ENCODE measurements around the gene MSH5. TPM values are rescaled to one million over a fixed set of nuclear protein-coding genes. Genes with fewer than 3 reads are reported as not detected.

Gene MSH5
- total RNA-seq, 6 donors from 2014 or later: 7.3 to 52.4 (median 13.1) TPM

DNA sequence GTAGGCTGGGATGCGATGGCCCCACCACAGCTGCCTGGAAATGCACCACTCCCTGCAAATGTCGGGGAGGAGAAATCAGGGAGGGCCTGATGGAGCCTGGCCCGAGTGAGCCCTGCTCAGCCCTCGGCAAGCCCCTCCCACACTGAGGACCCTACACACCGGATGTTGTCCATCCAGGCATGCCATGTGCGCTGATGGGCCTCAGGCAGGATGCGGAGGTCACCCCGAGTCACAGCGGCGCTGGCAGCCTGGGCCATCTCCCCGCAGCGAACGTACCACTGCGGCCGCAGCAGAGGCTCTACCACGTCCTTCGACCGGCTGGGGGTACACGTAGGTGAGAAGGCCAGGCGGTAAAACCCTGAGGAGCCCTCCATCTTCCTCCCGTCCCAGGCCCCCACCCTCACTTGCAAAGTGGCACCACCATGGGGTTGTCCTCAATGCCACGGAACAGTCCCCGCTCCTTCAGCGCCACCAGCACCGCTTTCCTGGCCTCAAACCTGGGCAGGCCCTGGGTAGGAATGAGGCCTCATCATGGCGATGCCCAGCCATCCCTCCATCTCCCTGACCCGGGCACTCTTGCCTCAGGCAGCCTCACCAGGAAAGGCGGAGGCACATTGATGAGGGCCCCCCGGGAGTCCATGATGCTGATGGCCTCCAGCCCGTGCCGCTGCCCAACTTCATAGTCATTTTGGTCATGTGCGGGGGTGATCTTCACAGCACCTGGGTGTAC lies 42.5 kb downstream of the MSH5 start:
- no peak for TF ChIP-seq POLR2A (IDR thresholded peaks at IDR 0.05)
- TF ChIP-seq POLR2AphosphoS5 (IDR thresholded peaks at IDR 0.05): no peak
- TF ChIP-seq CTCF (IDR thresholded peaks at IDR 0.05): no peak
- no peak for TF ChIP-seq EP300 (IDR thresholded peaks at IDR 0.05)
- Histone ChIP-seq H3K36me3 (peaks cover 18 to 81% (median 66%) of the 10 kb centered on the region in 4 donors), H3K4me3 (no peak overlapping the region), H3K9me3 (no peaks in the 10 kb centered on the region), H3K4me1 (peaks cover 0 to 5% (median 2%) of the 10 kb centered on the region in 4 donors), H3K27me3 (no peaks in the 10 kb centered on the region), H3K27ac (no peak overlapping the region)
- DNase-seq: peak in 1 of 2 donors; percentile 68
- ATAC-seq (ENCODE audit: low FRiP score in 2 of 2): no peak
- WGBS, 2 donors: 94 to 95% methylated on average over 12 to 32 of the region's 32 CpGs

- WGBS, 2 donors: 95 to 96% methylated on average over 13 to 15 of the region's 15 CpGs
- H3K27me3 ChIP-seq: no peaks in the 10 kb centered on the region
- peaks cover 18 to 69% (median 58%) of the 10 kb centered on the region in 4 donors for H3K36me3 ChIP-seq
- DNase-seq (no peak), ATAC-seq (ENCODE audit: low FRiP score in 2 of 2) (no peak)
- H3K27ac ChIP-seq: no peak overlapping the region
- TF ChIP-seq CTCF (IDR thresholded peaks at IDR 0.05) (no peak), EP300 (IDR thresholded peaks at IDR 0.05) (no peak), POLR2AphosphoS5 (IDR thresholded peaks at IDR 0.05) (no peak), POLR2A (IDR thresholded peaks at IDR 0.05) (no peak)
- H3K4me3 ChIP-seq: no peak overlapping the region
- no peaks in the 10 kb centered on the region for H3K4me1 ChIP-seq
- no peaks in the 10 kb centered on the region for H3K9me3 ChIP-seq
These were observed 44.5 kb downstream of the MSH5 start for GRCh38 chr6:31784098-31784925.

- WGBS, 2 donors: 93 to 96% methylated on average over 11 of the region's 11 CpGs
- TF ChIP-seq POLR2A (IDR thresholded peaks at IDR 0.05) (no peak), EP300 (IDR thresholded peaks at IDR 0.05) (no peak), CTCF (IDR thresholded peaks at IDR 0.05) (no peak), POLR2AphosphoS5 (IDR thresholded peaks at IDR 0.05) (no peak)
- no peaks in the 10 kb centered on the region for H3K9me3 ChIP-seq
- H3K36me3 ChIP-seq: peaks cover 15 to 66% (median 47%) of the 10 kb centered on the region in 4 donors
- H3K27me3 ChIP-seq: no peaks in the 10 kb centered on the region
- no peaks in the 10 kb centered on the region for H3K4me1 ChIP-seq
- DNase-seq (no peak), ATAC-seq (ENCODE audit: low FRiP score in 2 of 2) (no peak)
- H3K4me3 ChIP-seq: no peak overlapping the region
- H3K27ac ChIP-seq: no peak overlapping the region
These were observed 45.7 kb downstream of the MSH5 start for GRCh38 chr6:31785475-31785874.

- ATAC-seq (ENCODE audit: low FRiP score in 2 of 2): no peak
- 70 to 71% methylated on average over 12 of the region's 12 CpGs for WGBS, 2 donors
- peak in 5 of 6 experiments; percentile 11 to 37 (median 33) for TF ChIP-seq CTCF (IDR thresholded peaks at IDR 0.05)
- TF ChIP-seq EP300 (IDR thresholded peaks at IDR 0.05): no peak
- TF ChIP-seq POLR2A (IDR thresholded peaks at IDR 0.05): no peak
- no peak for TF ChIP-seq POLR2AphosphoS5 (IDR thresholded peaks at IDR 0.05)
- Histone ChIP-seq H3K4me1 (peaks cover 9 to 28% (median 17%) of the 10 kb centered on the region in 4 donors), H3K27ac (peak overlapping the region in 1 of 4 donors; percentile 21), H3K36me3 (peaks cover 0 to 34% (median 12%) of the 10 kb centered on the region in 4 donors), H3K9me3 (no peaks in the 10 kb centered on the region), H3K4me3 (no peak overlapping the region), H3K27me3 (no peaks in the 10 kb centered on the region)
- DNase-seq: no peak
These were observed 51.7 kb downstream of the MSH5 start for GRCh38 chr6:31791324-31792089.
